Breast epithelium (tissue), 4 donors: ENCODE data around the gene DMAC1. TPM values are rescaled to one million over a fixed set of nuclear protein-coding genes. Genes with fewer than 3 reads are reported as not detected.

Experiments used
- DNase-seq, 2 donors: peaks; one replicate each; pipeline ENCODE4 v3.0.0-alpha.2; 2019; ENCODE audit warnings: low spot score in 2 of 2
- H3K27ac ChIP-seq, 2 donors: fragments of 200-600 bp; sonication (generic) in 1 of 2; one replicate each; pipeline ENCODE4 v1.5.1; 2016 to 2019; ENCODE audit warnings: mild to moderate bottlenecking in 1 of 2
- H3K27me3 ChIP-seq, 2 donors: fragments of 200-600 bp; sonication (generic) in 1 of 2; one replicate each; pipeline versions ENCODE4 v1.5.1 to v1.6.0; 2017 to 2019; ENCODE audit warnings: control low read depth in 1 of 2, mild to moderate bottlenecking in 1 of 2
- H3K36me3 ChIP-seq: fragments of 200-600 bp; one replicate; pipeline ENCODE4 v1.5.1; 2019
- H3K4me1 ChIP-seq, 2 donors: fragments of 200-600 bp; sonication (generic); one replicate each; pipeline ENCODE4 v1.5.1; 2016 to 2019; ENCODE audit warnings: control low read depth in 1 of 2
- H3K4me3 ChIP-seq, 3 donors: fragments of 200-600 bp; sonication (generic); 1 replicate in 2 of 3; 2 replicates in 1 of 3; pipeline ENCODE4 v1.5.1; 2016 to 2019; ENCODE audit warnings: mild to moderate bottlenecking in 3 of 3, moderate library complexity in 2 of 3
- H3K9me3 ChIP-seq, 2 donors: fragments of 200-600 bp; sonication (generic) in 1 of 2; one replicate each; pipeline ENCODE4 v1.5.1; 2016 to 2019; ENCODE audit warnings: control low read depth in 1 of 2
- CTCF ChIP-seq, 3 donors: fragments of 450-650 bp; IDR thresholded peaks; one replicate each; pipeline ENCODE4 v1.5.1; 2016 to 2017; ENCODE audit warnings: antibody characterized with exemption in 3 of 3, mild to moderate bottlenecking in 3 of 3, moderate library complexity in 3 of 3
- POLR2A ChIP-seq: fragments of 450-650 bp; IDR thresholded peaks from one replicate; pipeline ENCODE4 v1.6.1; 2016; ENCODE audit warnings: antibody characterized with exemption, mild to moderate bottlenecking, moderate library complexity
- POLR2AphosphoS5 ChIP-seq, 3 donors: sonication (generic); formaldehyde crosslinking; IDR thresholded peaks; one replicate each; pipeline ENCODE4 v1.6.1; 2017; ENCODE audit warnings: antibody characterized with exemption in 3 of 3
- intact Hi-C: fragments of 100-400 bp; cut with DNase I; formaldehyde crosslinking; loops from one replicate; pipeline ENCODE4 v1.15.1; 2023; ENCODE audit warnings: low total_unique reads
- total RNA-seq, 3 donors: library from RNA; depleted of rRNA; stranded (reverse); fragments of >200 nt; gene quantifications; one replicate each; pipeline ENCODE4 v1.1.0, GENCODE V29; 2016

DMAC1 gene
- total RNA-seq, 3 donors from 2014 or later = 12.9 to 14.4 (median 13.3) TPM

GRCh38 chr9:7780261-7780988, 19.2 kb downstream of the DMAC1 start:
- H3K27ac ChIP-seq = no peak overlapping the region
- DNase-seq = no peak
- intact Hi-C loops = no loop called here

GRCh38 chr9:7778851-7779600, 20.6 kb downstream of the DMAC1 start:
- H3K27ac ChIP-seq = no peak overlapping the region
- no peak for DNase-seq
- no peak for TF ChIP-seq POLR2A
- TF ChIP-seq CTCF (IDR thresholded peaks at IDR 0.05) = no peak
- TF ChIP-seq POLR2AphosphoS5 (IDR thresholded peaks at IDR 0.05) = no peak
- no peaks in the 10 kb centered on the region for H3K4me1 ChIP-seq
- H3K36me3 ChIP-seq = no peaks in the 10 kb centered on the region
- no peaks in the 10 kb centered on the region for H3K9me3 ChIP-seq
- no peak overlapping the region for H3K4me3 ChIP-seq
- no peaks in the 10 kb centered on the region for H3K27me3 ChIP-seq
- intact Hi-C loops = no loop called here

More at GRCh38 chr9:7780261-7780988, 19.2 kb downstream of the DMAC1 start:
- H3K4me3 ChIP-seq = no peak overlapping the region
- TF ChIP-seq POLR2A = no peak
- TF ChIP-seq POLR2AphosphoS5 (IDR thresholded peaks at IDR 0.05) = no peak
- TF ChIP-seq CTCF (IDR thresholded peaks at IDR 0.05) = no peak
- H3K27me3 ChIP-seq = no peaks in the 10 kb centered on the region
- H3K9me3 ChIP-seq = no peaks in the 10 kb centered on the region
- H3K36me3 ChIP-seq = no peaks in the 10 kb centered on the region
- no peaks in the 10 kb centered on the region for H3K4me1 ChIP-seq

- Histone ChIP-seq H3K4me3 (no peak overlapping the region), H3K36me3 (no peaks in the 10 kb centered on the region), H3K27ac (no peak overlapping the region), H3K27me3 (no peaks in the 10 kb centered on the region), H3K4me1 (no peaks in the 10 kb centered on the region), H3K9me3 (no peaks in the 10 kb centered on the region)
- no peak for DNase-seq
- TF ChIP-seq CTCF (IDR thresholded peaks at IDR 0.05) = no peak
- no peak for TF ChIP-seq POLR2A
- no peak for TF ChIP-seq POLR2AphosphoS5 (IDR thresholded peaks at IDR 0.05)
- intact Hi-C loops = no loop called here
Measured at GRCh38 chr9:7777771-7778170, 21.8 kb downstream of the DMAC1 start.

- Histone ChIP-seq H3K9me3 (peaks cover 0 to 5% of the 10 kb centered on the region in 2 donors), H3K36me3 (no peaks in the 10 kb centered on the region), H3K4me3 (no peak overlapping the region), H3K27ac (no peak overlapping the region), H3K4me1 (no peaks in the 10 kb centered on the region), H3K27me3 (no peaks in the 10 kb centered on the region)
- TF ChIP-seq POLR2A = no peak
- no peak for TF ChIP-seq POLR2AphosphoS5 (IDR thresholded peaks at IDR 0.05)
- DNase-seq = no peak
- intact Hi-C loops = no loop called here
Measured at GRCh38 chr9:7770111-7770510, 29.5 kb downstream of the DMAC1 start.

GRCh38 chr9:7762600-7762999, 37.0 kb downstream of the DMAC1 start:
- intact Hi-C loops = no loop called here
- no peak for TF ChIP-seq POLR2AphosphoS5 (IDR thresholded peaks at IDR 0.05)
- no peak overlapping the region for H3K27ac ChIP-seq

GRCh38 chr9:7760014-7760415, 39.6 kb downstream of the DMAC1 start:
- Histone ChIP-seq H3K4me1 (no peaks in the 10 kb centered on the region), H3K27me3 (no peaks in the 10 kb centered on the region), H3K9me3 (peaks cover 0 to 8% of the 10 kb centered on the region in 2 donors), H3K36me3 (no peaks in the 10 kb centered on the region), H3K27ac (no peak overlapping the region), H3K4me3 (no peak overlapping the region)
- TF ChIP-seq CTCF (IDR thresholded peaks at IDR 0.05) (no peak), POLR2A (no peak), POLR2AphosphoS5 (IDR thresholded peaks at IDR 0.05) (no peak)
- DNase-seq = no peak
- intact Hi-C loops = no loop called here

More at GRCh38 chr9:7762600-7762999, 37.0 kb downstream of the DMAC1 start:
- DNase-seq = no peak
- Histone ChIP-seq H3K4me1 (no peaks in the 10 kb centered on the region), H3K36me3 (no peaks in the 10 kb centered on the region), H3K27me3 (no peaks in the 10 kb centered on the region), H3K4me3 (no peak overlapping the region), H3K9me3 (peaks cover 0 to 8% of the 10 kb centered on the region in 2 donors)
